ENCODE results near the gene SLC45A3. TPM values are rescaled to one million over a fixed set of nuclear protein-coding genes. Genes with fewer than 3 reads are reported as not detected.
A peak's percentile ranks its signal among the peaks of the same experiment; 100 is the strongest.

Gene SLC45A3
- total RNA-seq, 1 experiment from 2014 or later: 3.0 TPM

- no peak overlapping the region for H3K4me3 ChIP-seq (ENCODE audit: low read depth in 2 of 2, low read length in 2 of 2)
- intact Hi-C loops (cut with micrococcal nuclease; ENCODE audit: unreplicated experiment) (loop anchor here (5.0 kb wide), 1 partner anchor 42 kb away; no protein-coding TSS in a partner anchor), in situ Hi-C loops (cut with HindIII; ENCODE audit: low pct_unique_long_range_greater_than_20kb, low sequenced_read_pairs) (no loop called here)
- no TSS peak for BruUV-seq (replicated peaks)
- peaks cover 6% of the 10 kb centered on the region; the same call in 1 of the 2 replicates for H3K4me1 ChIP-seq (ENCODE audit: control insufficient read depth, insufficient read depth, low read length)
- DNase-seq (ENCODE audit: low read depth, low spot score) (no peak), ATAC-seq (no peak)
- TF ChIP-seq SIN3A (IDR thresholded peaks at IDR 0.05; ENCODE audit: borderline replicate concordance, insufficient read depth, low read depth, low read length) (no peak), POLR2AphosphoS5 (IDR thresholded peaks at IDR 0.05; ENCODE audit: low read depth, low read length) (no peak), TCF7L2 (IDR thresholded peaks at IDR 0.05; ENCODE audit: low read depth, low read length) (no peak), CTCF (IDR thresholded peaks at IDR 0.05) (no peak), REST (IDR thresholded peaks at IDR 0.05; ENCODE audit: insufficient read depth in 1 of 2, low read depth in 2 of 2, low read length in 1 of 2) (no peak)
- no peaks in the 10 kb centered on the region for H3K9me3 ChIP-seq (ENCODE audit: control insufficient read depth, insufficient read depth, low read depth, low read length)
- ChIA-PET POLR2A (no interaction called here), CTCF (interaction anchor here (0.6 to 4.3 kb wide), 3 partner anchors 55 to 319 kb away, joined by 3 to 71 read pairs (median 4); no protein-coding TSS in a partner anchor)
- peaks cover 56% of the 10 kb centered on the region for H3K36me3 ChIP-seq (ENCODE audit: control insufficient read depth, insufficient read depth, low read length)
- H3K27ac ChIP-seq (ENCODE audit: low read length): no peak overlapping the region
- H3K27me3 ChIP-seq (ENCODE audit: control insufficient read depth, insufficient read depth, low read length): no peaks in the 10 kb centered on the region
These were observed 34.0 kb upstream of the SLC45A3 start for GRCh38 chr1:205714190-205714905.

GRCh38 chr1:205711105-205712048, 31.1 kb upstream of the SLC45A3 start:
- DNase-seq (ENCODE audit: low read depth, low spot score) (peak; percentile 70), ATAC-seq (peak; percentile 89)
- no peaks in the 10 kb centered on the region for H3K27me3 ChIP-seq (ENCODE audit: control insufficient read depth, insufficient read depth, low read length)
- peaks cover 27% of the 10 kb centered on the region for H3K36me3 ChIP-seq (ENCODE audit: control insufficient read depth, insufficient read depth, low read length)
- no peaks in the 10 kb centered on the region for H3K9me3 ChIP-seq (ENCODE audit: control insufficient read depth, insufficient read depth, low read depth, low read length)
- intact Hi-C loops (cut with micrococcal nuclease; ENCODE audit: unreplicated experiment): loop anchor here (2.0 to 5.0 kb wide), 2 partner anchors 39 to 53 kb away; no protein-coding TSS in a partner anchor
- peak overlapping the region; percentile 23; the same call in 1 of the 2 replicates for H3K27ac ChIP-seq (ENCODE audit: low read length)
- ChIA-PET CTCF (interaction anchor here (0.5 to 4.3 kb wide), 6 partner anchors 9 to 120 kb away, joined by 3 to 71 read pairs (median 4); no protein-coding TSS in a partner anchor), POLR2A (interaction anchor here (0.5 to 0.7 kb wide), 4 partner anchors 31 to 54 kb away, joined by 3 to 15 read pairs (median 4); partner anchors contain the start of gene SLC45A3)
- H3K4me1 ChIP-seq (ENCODE audit: control insufficient read depth, insufficient read depth, low read length): peaks cover 6% of the 10 kb centered on the region; the same call in 1 of the 2 replicates
- BruUV-seq (replicated peaks): no TSS peak
- TF ChIP-seq POLR2AphosphoS5 (IDR thresholded peaks at IDR 0.05; ENCODE audit: low read depth, low read length): peak; percentile 56
- TF ChIP-seq CTCF (IDR thresholded peaks at IDR 0.05): peak; percentile 87
- TF ChIP-seq REST (IDR thresholded peaks at IDR 0.05; ENCODE audit: insufficient read depth in 1 of 2, low read depth in 2 of 2, low read length in 1 of 2): no peak
- H3K4me3 ChIP-seq (ENCODE audit: low read depth in 2 of 2, low read length in 2 of 2): no peak overlapping the region
- in situ Hi-C loops (cut with HindIII; ENCODE audit: low pct_unique_long_range_greater_than_20kb, low sequenced_read_pairs): no loop called here

Measured in Panc1 (cell line).